ENCODE results near the gene AK8.
"Not testable (repeated sequence)": the region's sequence is repeated elsewhere in the genome, so short reads cannot be mapped to it uniquely, and the experiment has no call there.

Gene AK8

DNA sequence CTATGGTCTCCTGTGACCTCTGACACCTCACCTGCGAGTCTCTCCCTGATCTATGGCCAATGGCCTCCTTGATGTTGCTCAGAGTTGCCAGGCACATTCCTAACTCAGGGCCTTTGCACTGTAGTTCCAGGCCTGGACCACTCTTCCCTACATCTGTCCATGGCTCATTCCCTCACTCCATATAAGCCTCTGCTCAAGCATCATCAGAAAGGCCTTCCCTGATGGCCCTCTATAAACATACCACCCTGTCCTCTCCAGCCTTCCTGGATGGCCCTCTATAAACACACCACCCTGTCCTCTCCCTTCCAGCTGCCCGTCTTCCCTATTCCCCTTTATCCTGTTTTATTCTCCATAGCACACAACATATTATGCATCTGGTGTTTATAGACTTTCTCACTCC, 105.0 kb downstream of the AK8 start:
- TF ChIP-seq, protein P1, sequence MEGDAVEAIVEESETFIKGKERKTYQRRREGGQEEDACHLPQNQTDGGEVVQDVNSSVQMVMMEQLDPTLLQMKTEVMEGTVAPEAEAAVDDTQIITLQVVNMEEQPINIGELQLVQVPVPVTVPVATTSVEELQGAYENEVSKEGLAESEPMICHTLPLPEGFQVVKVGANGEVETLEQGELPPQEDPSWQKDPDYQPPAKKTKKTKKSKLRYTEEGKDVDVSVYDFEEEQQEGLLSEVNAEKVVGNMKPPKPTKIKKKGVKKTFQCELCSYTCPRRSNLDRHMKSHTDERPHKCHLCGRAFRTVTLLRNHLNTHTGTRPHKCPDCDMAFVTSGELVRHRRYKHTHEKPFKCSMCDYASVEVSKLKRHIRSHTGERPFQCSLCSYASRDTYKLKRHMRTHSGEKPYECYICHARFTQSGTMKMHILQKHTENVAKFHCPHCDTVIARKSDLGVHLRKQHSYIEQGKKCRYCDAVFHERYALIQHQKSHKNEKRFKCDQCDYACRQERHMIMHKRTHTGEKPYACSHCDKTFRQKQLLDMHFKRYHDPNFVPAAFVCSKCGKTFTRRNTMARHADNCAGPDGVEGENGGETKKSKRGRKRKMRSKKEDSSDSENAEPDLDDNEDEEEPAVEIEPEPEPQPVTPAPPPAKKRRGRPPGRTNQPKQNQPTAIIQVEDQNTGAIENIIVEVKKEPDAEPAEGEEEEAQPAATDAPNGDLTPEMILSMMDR (IDR thresholded peaks at IDR 0.05; ENCODE audit: low read depth, low read length) = no peak
- no peak for TF ChIP-seq EZH2phosphoT487 (IDR thresholded peaks at IDR 0.05; ENCODE audit: low read depth)

DNA sequence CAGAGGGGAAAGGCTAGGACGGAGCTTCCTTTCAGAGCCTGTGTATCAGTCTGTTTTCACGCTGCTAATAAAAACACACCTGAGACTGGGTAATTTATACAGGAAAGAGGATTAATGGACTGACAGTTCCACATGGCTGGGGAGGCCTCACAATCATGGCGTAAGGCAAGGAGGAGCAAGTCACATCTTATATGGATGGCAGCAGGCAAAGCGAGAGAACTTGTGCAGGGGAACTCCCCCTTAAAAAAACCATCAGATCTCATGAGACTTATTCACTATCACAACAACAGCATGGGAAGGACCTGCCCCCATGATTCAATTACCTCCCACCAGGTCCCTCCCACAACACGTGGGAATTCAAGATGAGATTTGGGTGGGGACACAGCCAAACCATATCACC, 106.3 kb downstream of the AK8 start:
- H3K4me1 ChIP-seq (ENCODE audit: low read length) = peaks cover 18% of the 10 kb centered on the region
- H3K79me2 ChIP-seq (ENCODE audit: low read length); H3K27me3 ChIP-seq (ENCODE audit: low read depth, low read length); H3K4me2 ChIP-seq (ENCODE audit: low read length); H2AFZ ChIP-seq (ENCODE audit: low read depth, low read length); H3K27ac ChIP-seq (ENCODE audit: low read length); H3K4me3 ChIP-seq (ENCODE audit: low read length); H4K20me1 ChIP-seq (ENCODE audit: insufficient read depth, low read length); H3K9me3 ChIP-seq (ENCODE audit: insufficient read depth, low read length); H3K9ac ChIP-seq (ENCODE audit: low read length); H3K36me3 ChIP-seq (replicated peaks; ENCODE audit: low read depth, low read length): not testable (repeated sequence)

More for the DNA sequence above, 105.0 kb downstream of the AK8 start:
- Histone ChIP-seq H3K27ac (ENCODE audit: low read length) (no peak overlapping the region), H3K9ac (ENCODE audit: low read length) (no peak overlapping the region), H3K4me3 (ENCODE audit: low read length) (no peak overlapping the region), H3K9me3 (ENCODE audit: insufficient read depth, low read length) (no peaks in the 10 kb centered on the region), H3K4me2 (ENCODE audit: low read length) (no peak overlapping the region), H4K20me1 (ENCODE audit: insufficient read depth, low read length) (no peaks in the 10 kb centered on the region), H3K79me2 (ENCODE audit: low read length) (peaks cover 6% of the 10 kb centered on the region), H3K27me3 (ENCODE audit: low read depth, low read length) (no peaks in the 10 kb centered on the region), H3K4me1 (ENCODE audit: low read length) (peaks cover 18% of the 10 kb centered on the region), H3K36me3 (replicated peaks; ENCODE audit: low read depth, low read length) (peaks cover 10% of the 10 kb centered on the region), H2AFZ (ENCODE audit: low read depth, low read length) (no peak overlapping the region)

DNA sequence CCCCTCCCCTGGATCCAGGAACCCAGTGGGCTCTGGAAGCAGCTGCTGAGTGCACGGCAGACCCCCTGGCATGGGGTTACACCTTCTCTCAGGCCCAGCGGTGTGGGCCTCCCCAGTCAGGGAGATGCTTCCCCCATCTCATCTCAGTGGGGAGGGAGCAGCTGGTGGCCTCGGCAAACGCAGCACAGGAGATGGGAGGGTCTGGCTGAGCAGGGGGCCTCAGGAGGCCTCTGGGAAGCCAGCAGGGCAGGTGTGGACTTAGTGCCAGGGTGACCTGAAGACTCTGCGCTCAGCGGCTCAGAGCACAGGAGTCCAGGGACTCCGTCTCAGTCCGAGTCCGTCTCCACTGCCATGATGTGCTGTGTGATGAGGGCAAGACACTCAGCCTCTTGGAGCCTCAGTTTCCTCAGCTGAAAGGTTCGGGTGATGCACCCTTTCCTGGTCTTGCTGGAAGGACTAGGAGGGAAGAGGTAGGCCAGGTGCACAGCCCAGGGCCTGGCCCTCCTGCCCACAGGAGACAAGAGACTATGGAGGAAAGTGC, 107.2 kb downstream of the AK8 start:
- Histone ChIP-seq H3K36me3 (replicated peaks; ENCODE audit: low read depth, low read length) (peaks cover 10% of the 10 kb centered on the region), H3K4me2 (ENCODE audit: low read length) (peak overlapping the region; percentile 69), H3K27me3 (ENCODE audit: low read depth, low read length) (peaks cover 11% of the 10 kb centered on the region; the same call in 1 of the 2 replicates), H3K4me3 (ENCODE audit: low read length) (peak overlapping the region; percentile 80), H3K79me2 (ENCODE audit: low read length) (peaks cover 6% of the 10 kb centered on the region), H4K20me1 (ENCODE audit: insufficient read depth, low read length) (no peaks in the 10 kb centered on the region), H2AFZ (ENCODE audit: low read depth, low read length) (no peak overlapping the region; the same call in 1 of the 2 replicates), H3K9ac (ENCODE audit: low read length) (peak overlapping the region; percentile 86), H3K27ac (ENCODE audit: low read length) (peak overlapping the region; percentile 69), H3K4me1 (ENCODE audit: low read length) (peaks cover 18% of the 10 kb centered on the region), H3K9me3 (ENCODE audit: insufficient read depth, low read length) (no peaks in the 10 kb centered on the region)
- TF ChIP-seq, protein P1 (IDR thresholded peaks at IDR 0.05; ENCODE audit: low read depth, low read length) = no peak
- TF ChIP-seq EZH2phosphoT487 (IDR thresholded peaks at IDR 0.05; ENCODE audit: low read depth) = no peak

DNA sequence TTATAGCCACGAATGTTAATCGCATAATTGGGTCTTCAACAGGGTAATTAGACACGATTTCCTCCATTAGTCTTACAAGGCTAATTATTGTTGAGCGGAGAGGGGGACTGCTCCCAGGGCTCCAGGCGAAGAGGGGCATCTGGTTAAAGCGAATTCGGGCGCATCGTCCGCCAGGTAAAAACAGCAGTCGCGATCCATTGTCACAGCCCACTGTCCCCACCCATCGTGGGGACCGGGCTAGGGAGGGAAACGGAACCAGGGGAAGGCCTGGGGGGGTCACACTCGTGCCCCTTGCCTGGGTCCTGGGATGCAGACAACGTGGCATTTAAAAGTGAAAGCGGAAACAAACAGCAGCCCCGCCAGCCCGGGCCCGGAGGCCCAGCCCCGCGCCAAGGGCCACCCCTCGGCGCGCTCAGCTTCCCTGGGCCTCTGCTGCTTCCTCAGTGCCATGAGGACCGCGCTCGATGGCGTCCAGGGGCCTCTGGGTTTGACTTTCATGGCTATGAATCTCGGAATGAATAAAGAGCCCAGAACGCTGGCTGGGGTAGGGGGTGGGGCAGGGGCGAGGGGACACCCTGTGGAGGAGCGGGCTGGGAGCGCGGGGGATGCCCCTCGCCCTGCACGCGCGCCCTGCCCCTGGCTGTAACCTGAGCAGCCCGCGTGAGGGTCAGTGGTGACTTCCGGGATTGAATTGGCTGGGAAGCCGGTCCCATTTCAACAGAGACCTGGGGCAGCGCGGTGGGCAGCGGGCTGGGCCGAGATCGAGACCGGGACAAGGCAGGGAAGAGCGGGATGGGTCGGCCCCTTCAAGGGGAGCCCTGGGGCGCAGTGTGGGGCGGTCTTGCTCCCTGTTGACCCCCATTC, 107.9 kb downstream of the AK8 start:
- H3K9ac ChIP-seq (ENCODE audit: low read length) = peak overlapping the region; percentile 86
- H3K4me1 ChIP-seq (ENCODE audit: low read length) = peaks cover 18% of the 10 kb centered on the region
- H3K27ac ChIP-seq (ENCODE audit: low read length) = peak overlapping the region; percentile 69
- peak overlapping the region; percentile 69 for H3K4me2 ChIP-seq (ENCODE audit: low read length)
- peaks cover 11% of the 10 kb centered on the region; the same call in 1 of the 2 replicates for H3K27me3 ChIP-seq (ENCODE audit: low read depth, low read length)
- H3K4me3 ChIP-seq (ENCODE audit: low read length) = peak overlapping the region; percentile 80
- H3K9me3 ChIP-seq (ENCODE audit: insufficient read depth, low read length) = no peaks in the 10 kb centered on the region
- no peaks in the 10 kb centered on the region for H4K20me1 ChIP-seq (ENCODE audit: insufficient read depth, low read length)
- peaks cover 10% of the 10 kb centered on the region for H3K36me3 ChIP-seq (replicated peaks; ENCODE audit: low read depth, low read length)
- peak overlapping the region; percentile 44 for H2AFZ ChIP-seq (ENCODE audit: low read depth, low read length)
- TF ChIP-seq EZH2phosphoT487 (IDR thresholded peaks at IDR 0.05; ENCODE audit: low read depth) = no peak
- TF ChIP-seq, protein P1 (IDR thresholded peaks at IDR 0.05; ENCODE audit: low read depth, low read length) = no peak
- H3K79me2 ChIP-seq (ENCODE audit: low read length) = peaks cover 6% of the 10 kb centered on the region

Data from OCI-LY3 (cell line).